ENCODE data around the gene SLC44A1.

DNA sequence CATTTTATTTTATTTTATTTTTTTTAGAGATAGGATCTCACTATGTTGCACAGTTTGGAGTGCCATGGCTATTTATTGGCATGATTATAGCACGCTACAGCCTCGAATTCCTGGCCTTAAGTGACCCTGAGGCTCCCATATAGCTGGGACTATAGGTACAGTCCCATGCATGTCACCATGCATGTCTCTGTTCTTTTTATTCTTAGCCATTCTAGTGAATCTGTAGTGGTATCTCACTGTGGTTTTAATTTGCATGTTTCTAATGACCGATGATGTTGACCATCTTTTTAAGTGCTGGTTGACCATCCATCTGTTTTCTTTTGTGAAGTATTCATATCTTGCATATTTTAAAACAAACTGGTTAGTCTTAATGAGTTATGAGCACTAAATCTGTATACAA, 76.1 kb downstream of the SLC44A1 start:
- TF ChIP-seq POLR2AphosphoS5 (IDR thresholded peaks at IDR 0.05) (no peak), EP300 (IDR thresholded peaks at IDR 0.05) (no peak)

Measured in esophagus muscularis mucosa (tissue), 3 donors.